Activated gamma-delta T cell treated with Interleukin-2 at 50 U/mL for 16 hours (primary cell): ENCODE data around the gene ADK.
A peak's percentile ranks its signal among the peaks of the same experiment; 100 is the strongest.
"Not testable (repeated sequence)": the region's sequence is repeated elsewhere in the genome, so short reads cannot be mapped to it uniquely, and the experiment has no call there.

ENCODE experiments used
- DNase-seq: peaks from one replicate; pipeline ENCODE4 v3.0.0-alpha.2; 2020

ADK gene

DNA sequence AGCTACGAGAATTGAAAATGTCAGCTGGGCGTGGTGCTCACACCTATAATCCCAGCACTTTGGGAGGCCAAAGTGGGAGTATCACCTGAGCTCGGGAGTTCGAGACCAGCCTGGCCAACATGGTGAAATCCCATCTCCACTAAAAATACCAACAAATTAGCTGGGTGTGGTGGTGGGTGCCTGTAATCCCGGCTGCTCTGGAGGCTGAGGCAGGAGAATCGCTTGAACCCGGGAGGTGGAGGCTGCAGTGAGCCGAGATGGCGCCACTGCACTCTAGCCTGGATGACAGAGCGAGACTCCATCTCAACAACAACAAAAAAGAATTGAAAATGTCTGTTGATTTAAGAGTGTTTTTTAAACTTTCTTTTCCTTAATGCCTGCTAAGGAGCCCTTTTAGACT lies 4.0 kb upstream of the ADK start:
- not testable (repeated sequence) for DNase-seq

DNA sequence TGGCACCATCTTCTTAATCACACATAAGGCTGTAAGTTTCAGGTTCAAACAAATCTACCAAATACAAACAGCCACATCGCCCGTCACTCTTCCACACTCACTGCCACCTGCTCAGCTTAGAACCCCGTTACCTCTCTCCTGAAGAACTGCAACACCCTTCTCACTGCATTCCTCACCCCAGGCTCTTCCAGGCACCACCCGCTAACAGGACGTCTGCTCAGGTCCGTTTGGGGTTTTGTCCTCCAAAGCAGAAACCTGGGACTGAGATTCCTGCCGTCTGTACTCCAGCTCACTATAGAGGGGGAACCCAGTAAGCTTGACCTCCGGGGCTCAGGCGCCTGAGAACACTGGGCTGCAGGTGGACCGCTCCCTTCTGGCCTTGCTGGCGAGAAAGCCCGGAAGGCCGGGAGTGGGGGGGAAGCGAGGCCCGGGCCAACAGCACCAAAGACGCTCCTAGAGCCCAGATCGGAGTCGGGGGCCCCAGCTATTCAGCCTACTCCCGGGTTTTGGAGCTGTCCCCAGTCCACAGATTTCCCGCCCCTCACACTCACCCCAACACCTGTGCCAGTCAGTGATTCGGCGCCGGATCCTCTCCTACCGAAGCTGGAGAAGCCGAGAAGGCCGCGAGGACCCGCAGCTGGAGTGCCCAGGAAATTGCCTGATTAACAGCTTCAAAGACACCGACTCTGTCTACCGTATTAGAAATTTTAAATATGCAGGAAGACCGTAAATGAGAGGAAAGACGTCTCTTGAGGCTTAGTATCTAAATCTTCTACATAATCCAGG lies 624 bp upstream of the ADK start, which contains the start of gene AP3M1:
AP3M1 (minus strand) TSS at position 625 of the 786 bp plus-strand sequence. CDS start 12,449 bp downstream, outside the sequence.
- DNase-seq, result peak; percentile 78

DNA sequence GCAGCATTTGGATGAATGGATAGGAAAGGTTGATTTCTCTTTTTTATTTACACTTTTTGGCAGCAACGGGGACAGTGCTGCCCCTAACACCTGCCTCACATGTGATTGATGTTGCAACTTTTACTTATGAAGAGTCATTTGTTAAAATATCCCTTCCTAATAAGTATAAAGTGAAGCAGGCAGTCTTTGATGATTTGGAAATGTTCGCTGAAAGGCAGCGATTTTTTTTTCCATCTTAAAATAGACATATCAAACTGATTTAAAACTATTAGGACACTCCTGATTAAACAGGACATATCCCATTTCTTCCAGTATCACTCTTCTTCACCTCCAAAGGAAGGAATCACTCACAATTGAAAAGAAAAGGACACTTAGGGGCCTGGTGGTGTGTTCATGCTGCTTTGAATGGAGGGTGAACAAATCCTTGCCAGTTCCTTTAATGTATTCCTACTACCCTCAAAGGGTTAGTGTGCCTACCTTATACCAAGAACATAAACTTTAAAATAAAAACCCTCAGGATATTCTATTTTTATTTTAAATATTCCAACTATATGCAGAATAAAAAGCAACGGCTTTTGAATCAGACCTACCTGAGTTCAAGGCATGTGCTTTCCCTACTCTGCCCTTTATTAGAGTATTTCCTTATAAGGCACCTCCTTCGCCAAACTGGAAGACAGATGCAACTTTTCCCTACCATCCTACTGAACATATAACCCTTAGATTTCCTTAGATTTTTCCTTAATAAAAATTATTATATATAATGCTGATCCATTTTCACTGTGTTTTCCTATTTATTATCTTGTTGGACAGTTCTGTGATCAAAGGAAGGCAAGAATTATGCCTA lies 1.1 kb downstream of the ADK start:
- no peak for DNase-seq

DNA sequence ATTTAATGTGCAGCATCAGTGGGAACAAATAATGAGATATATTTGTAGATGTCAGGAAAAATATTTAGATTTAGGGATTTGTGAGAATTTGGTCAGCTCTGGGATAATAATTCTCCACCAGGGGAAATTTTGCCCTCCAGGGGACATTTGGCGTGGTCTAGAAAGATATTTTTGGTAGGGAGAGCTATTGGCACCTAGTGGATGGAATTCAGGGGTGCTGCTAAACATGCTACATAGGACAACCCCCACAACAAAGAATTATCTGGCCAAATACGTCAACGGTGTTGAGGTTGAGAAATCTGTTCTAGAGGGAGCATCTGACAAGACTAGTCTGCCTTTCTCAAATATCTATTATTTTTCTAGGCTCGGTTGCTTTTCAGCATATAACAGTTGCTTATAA lies 2.1 kb downstream of the ADK start:
- no peak for DNase-seq

DNA sequence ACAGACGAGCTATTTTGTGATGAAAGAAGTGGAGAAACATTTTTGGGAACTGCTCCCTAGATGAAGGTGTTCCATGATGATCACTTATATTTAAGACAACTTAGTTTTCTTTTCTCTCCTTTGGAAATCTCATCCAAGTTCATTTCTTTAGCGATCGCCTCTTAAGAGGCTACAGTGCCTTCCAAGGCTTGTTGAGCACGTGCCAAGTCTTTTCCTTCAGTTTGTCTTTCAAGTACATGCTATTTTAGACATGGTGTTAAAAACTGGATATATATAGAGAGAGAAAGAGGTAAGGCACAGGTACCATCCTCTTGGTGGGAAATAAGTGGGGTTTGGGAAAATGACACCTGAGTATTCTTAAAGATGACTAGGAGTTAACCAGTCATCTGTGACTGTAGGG lies 2.7 kb downstream of the ADK start:
- no peak for DNase-seq

DNA sequence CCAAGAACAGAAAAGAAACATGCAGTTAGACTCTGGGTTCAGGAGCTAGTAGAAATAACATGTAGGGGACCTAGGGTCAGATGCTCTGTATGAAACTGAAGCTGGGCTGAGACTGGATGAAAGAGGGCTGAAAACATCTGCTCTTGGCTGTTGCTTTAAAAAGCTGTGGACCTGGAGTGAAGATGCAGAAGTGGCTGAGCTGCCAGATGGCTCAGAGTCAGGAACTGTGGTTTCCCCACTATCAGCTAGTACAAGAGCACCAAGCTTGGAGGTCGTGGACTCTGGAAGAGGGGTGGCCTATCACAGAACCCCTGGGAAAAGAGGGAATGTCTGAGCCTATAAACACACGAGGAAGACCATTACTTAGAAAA lies 5.9 kb downstream of the ADK start:
- no peak for DNase-seq

DNA sequence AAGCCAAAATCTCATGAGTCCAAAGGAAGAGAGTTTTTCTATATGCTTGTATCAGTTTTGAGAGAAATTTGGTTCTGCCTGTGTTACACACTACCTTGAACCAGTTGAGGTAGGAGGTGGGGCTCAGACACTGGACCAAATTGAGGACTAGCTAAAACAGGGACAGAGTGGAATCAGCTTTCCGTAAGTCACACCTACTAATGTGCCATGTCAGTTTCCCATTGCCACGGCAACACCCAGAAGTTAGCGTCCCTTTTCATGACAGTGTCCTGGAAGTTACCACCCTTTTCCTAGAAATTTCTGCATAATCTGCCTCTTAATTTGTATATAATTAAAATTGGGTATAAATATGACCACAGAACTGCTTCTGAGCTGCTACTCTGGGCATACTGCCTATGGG lies 9.0 kb downstream of the ADK start:
- DNase-seq, result no peak

DNA sequence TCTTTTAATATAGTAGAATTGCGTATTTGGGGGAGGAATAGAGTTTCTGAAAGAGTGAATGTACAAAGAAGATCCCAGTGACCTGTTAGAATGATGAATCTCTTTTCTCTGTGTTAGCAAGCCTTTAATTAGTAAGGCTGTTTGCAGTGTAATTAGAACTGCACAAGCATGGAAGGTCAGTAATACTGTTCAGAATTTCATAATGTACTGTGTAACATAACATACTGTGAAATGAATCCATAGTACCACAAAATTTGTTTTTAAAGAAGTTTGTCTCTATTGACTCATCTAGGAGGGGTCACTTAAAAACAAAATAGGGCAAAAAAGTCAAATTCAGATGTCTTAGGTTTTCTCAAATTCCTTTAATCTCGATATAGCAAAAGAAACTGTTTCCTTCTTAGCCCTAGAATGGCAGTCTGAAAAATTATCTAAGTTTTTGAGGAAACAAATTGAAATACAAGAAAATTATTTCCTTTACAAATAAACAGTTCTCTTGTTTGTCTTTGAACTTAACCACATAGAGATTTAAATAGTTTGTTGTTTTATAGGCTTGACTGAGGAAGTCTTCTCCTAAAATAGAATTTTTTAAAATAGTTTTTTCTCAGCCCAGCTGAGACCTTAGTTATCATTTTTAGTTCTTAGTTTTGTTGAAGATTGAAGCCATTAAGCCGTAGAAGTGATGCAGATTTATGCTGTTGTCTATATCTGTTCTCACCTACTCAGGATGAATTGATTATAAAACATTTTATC lies 12.5 kb downstream of the ADK start:
- DNase-seq, result no peak

DNA sequence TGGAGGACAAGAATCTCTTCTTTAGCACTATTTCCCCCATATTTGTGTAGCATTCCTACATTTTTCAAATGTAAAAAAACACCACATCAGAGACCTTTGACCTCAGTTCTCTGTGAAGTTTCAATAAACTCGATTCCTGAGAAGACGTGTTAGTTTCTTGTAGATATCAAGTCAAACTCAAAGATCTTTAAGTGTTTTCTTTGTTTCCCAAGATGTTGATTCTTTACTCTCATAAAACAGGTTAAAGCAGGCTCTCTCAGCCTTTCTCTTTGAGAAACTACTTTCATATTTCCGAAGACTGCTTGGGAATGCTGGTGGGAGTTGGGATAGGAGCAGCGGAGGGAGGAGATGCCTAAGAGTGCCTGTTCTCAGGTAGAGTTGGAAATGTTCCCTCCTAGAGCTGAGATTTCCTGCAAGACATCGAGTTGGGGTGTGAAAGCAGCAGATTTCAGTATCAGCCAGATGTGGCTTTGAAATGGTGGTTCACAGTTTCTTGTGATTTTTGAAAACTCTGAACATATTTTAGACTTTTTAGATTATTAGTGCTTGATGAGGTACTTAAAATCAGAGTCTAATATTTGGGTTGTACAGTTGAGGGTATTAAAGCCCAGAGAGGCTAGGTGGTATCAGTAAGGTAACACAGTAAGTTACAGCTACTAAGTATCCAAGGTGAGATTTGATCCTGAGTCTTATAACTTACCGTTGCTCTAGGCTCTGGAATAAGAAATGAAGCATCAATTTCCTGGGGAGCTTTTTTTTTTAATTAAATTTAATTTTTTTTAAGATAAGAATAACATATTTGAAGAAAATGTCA lies 13.9 kb downstream of the ADK start:
- DNase-seq, result no peak

DNA sequence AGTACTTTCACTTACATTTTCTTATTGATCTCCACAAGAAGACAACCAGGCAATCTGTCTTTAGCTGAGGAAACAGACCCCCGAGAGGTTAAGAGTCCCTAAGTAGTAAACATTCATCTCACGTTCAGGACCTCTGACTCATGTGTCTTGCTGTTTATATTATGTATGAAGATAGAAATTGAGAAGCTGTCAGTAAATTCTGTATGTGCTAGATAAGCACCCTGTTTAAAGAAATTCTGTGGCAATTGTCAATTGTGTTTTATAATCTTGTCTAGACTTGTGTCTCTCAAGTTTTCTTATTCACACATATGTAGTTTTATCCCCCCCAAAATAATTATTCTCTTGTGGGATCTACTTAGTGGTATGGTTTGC lies 14.5 kb downstream of the ADK start:
- DNase-seq, result no peak

DNA sequence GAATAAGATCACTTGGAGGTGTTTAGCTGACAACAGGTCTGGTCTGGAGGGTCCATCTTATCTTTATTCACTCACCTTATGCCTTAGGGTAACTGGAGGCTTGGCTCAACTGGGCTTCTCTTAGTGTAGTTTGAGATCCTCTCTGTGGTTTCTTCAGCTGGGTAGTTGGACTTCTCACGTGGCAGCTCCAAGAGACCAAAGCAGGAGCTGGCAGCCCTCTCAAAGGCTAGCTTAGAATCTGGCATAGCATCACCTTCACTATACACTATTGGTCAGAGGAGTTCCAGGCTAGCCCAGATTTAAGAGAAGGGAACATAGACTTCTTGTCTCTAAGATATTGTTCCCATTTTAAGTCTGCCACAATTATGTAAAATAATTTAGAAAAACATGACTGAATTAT lies 16.4 kb downstream of the ADK start:
- no peak for DNase-seq

DNA sequence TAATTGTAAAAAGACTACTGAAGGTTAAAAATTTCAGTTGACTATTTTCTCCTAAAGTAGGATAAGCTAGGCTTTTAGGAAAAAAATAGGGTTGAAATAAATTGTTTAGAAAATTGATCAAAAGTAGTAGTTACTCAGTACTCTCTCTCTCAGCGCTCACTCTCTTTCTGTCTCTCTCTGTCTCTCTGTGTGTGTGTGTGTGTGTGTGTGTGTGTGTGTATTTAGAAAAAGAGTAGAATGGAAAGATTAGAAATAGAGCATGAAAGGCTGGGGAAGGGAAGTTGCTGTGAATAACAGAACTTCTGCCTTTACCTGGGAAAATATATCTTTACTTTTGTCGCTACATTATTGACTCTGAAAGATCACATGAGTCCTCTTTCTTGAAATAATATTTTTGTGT lies 20.6 kb downstream of the ADK start:
- DNase-seq, result no peak

DNA sequence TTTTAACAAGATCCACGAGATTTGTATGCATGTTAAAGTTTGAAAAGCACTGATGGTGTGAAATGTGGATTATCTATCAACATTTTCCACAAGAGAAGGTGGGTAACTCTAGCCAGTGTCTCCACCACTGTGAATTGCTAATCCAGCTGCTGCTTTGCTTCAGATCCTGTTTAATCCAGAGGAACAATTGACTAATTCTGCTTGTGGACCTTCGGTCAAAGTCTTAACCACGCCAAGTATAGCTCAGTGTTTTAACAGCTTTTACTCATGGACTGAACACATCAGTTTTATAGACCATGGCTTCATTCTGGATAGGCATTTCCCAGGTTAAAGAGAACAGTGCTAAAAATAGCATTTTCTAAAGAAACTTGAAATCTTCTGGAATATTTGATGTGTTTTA lies 23.5 kb downstream of the ADK start:
- no peak for DNase-seq

DNA sequence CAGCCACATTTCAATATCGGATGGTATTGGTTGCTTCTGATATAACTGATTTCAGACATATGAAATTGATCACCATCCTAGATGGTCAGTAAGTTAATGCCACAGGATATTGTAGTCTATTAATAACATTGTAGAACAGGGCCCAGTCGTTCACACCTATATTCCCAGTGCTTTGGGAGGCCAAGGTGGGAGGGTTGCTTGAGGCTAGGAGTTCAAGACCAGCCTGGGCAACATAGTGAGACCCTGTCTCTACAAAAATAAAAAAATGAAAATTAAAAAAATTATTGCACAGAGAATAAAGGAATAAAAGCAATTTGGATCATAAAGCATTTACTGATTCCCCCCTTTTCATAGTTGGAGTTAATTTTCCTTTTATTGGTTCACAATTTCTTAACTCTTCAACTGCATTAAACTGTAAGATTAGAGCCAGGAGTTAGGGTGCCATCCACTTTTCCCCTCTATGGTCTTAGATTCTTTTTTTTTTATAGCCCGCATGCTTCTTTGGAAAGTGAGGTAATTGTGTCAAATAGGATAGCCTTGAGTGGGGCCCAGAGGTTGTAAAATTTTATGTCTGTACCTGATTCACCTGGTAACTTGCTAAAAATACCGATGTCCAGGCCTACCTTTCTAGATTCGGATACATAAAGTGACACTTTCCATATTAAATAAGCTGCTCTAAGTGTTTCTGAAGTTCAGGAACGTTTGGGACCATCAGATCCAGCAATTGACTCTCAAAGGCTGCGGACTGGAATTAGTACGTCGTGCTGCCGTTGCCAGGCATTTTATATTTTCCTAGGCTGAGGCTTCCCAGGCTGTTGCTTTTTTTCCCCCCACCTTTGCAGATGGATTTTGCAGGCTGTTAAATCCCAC lies 24.7 kb downstream of the ADK start:
- DNase-seq, result no peak

DNA sequence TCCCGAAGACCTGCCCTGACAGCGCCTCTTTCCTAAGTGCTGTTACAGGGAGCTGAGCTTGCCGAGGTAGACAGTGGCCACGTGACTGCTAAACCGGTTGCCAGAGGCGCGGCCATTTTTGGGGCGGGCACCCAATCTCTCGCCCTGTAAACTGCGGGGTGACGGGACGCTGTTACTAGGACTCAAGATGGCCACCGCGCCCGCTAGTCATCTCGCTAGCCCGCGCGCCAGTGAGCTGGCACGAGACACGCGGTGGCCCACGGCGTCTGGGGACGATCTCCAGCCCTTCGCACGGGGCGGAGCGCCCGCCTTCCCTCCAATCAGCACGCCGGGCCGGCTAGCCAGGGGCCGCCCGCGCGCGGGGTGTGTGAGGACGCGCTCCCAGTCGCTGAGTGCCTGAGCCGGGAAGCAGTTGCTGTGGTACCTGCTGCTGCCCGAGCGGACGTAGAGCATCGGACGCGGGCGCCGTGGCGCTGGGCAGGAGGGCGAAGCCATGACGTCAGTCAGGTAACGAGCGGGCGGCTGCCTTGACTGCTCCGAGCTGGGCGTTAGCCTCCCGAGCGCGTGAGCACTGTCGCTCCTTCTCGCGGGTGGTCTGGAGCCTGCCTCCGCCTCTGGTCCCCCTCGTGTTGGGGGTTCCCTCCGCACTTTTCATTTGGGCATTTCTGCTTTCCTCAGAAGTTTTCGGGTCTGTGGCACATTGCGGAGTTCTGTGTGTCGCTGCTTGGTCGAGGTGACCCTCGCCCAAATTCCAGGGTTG lies 25.5 kb downstream of the ADK start:
- DNase-seq, result peak; percentile 94

DNA sequence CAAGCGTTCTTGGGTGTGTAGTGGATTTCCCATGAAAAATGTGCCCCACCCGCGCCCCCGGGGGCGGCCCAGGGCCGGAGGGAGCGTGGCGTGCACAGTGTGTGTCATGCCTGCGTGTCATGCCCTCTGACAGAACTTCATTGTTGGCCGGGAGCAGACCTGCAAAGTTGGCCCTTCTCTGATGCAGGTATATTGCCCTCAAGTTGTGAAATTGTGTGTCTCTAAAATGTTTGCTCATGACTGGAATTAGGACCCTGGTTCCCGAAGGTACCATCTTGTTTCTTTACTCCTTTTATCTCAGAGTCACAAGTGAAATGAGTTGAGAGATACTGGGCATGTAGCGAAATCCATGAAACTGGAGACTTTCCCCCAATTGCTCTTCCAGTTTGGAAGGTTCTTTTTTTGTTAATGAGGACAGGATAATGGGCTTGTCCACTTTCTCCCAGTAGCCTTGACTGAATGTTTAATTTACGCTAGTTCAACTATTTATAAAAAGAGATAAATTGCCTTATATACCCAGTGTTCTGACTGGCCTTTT lies 26.2 kb downstream of the ADK start:
- peak; percentile 20 for DNase-seq

DNA sequence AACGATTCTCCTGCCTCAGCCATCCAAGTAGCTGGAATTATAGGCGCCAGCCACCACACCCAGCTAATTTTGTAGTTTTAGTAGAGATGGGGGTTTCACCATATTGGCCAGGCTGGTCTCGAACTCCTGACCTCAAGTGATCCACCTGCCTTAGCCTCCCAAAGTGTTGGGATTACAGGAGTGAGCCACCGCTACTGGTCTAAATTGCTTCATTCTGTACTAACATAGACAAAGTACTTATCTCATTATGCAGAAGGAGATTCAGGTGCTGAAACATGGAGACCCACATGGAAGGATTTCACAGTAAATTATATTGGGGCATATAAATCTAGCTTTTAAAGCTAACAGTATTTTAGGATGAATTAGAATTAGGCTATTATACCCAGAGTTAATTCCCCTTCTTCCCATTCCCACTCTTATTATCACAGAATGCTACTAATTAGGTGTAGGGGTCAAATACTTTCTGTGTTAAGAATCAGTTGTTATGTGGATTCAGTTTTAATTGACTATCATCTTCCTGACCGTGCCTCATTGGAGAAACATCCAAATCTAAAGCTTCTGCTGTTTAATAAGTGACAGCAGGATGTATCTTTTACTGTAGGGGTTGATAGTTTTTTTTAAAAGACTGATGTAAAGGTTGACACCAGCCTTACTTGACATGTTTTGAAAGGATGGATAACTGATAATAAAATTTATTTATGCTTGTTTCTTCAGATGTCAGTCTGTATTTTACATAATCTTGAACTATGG lies 27.2 kb downstream of the ADK start:
- no peak for DNase-seq

DNA sequence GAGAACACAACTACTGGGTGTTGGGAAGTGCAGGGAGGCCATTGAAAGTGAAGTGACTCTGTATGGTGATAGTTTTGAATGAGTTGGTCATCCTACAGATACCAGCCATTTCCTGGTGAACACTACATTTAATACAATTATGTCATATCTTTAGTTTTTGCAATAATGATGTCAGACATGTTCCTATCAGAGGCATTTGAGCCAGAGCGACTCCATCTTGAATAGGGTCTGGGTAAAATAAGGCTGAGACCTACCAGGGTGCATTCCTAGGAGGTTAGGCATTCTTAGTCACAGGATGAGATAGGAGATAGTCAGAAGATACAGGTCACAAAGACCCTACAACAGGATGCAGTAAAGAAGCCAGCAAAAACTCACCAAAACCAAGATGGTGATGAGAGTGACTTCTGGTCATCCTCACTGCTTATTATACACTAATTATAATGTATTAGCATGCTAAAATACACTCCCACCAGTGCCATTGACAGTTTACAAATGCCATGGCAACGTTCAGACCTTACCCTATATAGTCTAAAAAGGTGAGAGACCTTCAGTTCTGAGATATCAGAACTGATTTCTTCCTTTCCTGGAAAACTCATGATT lies 28.2 kb downstream of the ADK start:
- DNase-seq, result no peak

DNA sequence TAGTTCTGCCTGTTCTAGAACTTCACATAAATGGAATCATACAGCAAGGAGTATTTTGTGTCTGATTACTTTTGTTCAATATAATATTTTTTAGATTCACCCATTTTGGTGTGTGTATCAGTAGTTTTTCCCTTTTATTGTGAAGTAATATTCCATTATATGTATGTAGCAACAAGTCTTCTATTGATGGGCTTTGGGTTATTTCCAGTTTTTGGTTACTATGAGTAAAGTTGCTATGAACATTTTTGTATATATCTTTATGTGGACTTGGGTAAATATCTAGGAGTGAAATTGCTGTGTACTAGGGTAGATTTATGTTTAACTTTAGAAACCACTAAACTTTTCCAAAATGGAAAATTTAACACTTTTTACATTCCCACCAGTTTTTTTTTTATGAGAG lies 35.7 kb downstream of the ADK start:
- DNase-seq, result no peak
